NT2/D1 (cell line): ENCODE measurements around the gene LAPTM4A.

Experiments
- SUZ12 ChIP-seq: IDR thresholded peaks from 2 replicates; pipeline ENCODE4 v1.6.1; 2011; ENCODE audit not compliant: insufficient read length, insufficient read depth; ENCODE audit errors: extremely low read depth
- YY1 ChIP-seq: IDR thresholded peaks from 2 replicates; pipeline ENCODE4 v1.6.1; 2011; ENCODE audit not compliant: insufficient read length, insufficient read depth
- ZNF274 ChIP-seq: IDR thresholded peaks from 2 replicates; pipeline ENCODE4 v1.6.1; 2011; ENCODE audit warnings: mild to moderate bottlenecking, low read depth, low read length

DNA sequence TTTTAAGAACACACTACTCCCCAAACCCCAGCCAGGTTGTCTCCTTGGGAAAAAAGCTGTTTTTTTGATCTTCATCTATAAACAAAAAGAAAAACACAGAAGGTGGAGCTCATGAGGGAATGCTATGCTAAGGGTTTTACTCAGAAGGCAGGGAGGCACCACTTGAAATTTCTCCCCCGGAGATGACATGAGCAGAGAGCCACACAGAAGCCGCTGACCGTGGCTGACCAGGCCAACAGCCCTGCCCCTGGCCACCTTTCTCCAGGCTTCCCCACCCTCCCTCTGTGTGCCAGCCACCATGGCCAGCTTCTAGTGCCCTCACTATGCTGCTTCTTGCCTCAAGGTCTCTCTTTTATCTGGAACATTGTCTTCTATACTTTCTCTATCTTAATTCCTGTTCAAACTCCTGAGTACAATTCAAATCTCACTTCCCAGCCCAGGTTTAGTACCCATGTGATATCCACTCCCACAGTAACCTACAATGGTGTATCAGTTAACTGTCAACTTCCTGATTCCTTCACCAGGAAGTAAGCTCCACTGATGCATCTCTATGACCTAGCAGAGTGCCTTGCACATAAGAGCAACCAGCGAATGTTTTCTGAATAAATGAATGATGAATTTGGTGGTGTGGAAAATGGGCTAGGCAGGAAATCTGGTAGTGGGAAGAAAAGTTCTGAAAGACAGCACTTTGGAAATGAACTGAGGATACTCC lies 15.3 kb downstream of the LAPTM4A start:
- no peak for TF ChIP-seq SUZ12
- no peak for TF ChIP-seq ZNF274
- no peak for TF ChIP-seq YY1
